Keratinocyte (primary cell): ENCODE data around the gene NCOA3. TPM values are rescaled to one million over a fixed set of nuclear protein-coding genes. Genes with fewer than 3 reads are reported as not detected.

Source experiments
- DNase-seq: peaks from one replicate; pipeline ENCODE4 v3.0.0-alpha.2; 2011; ENCODE audit warnings: low read depth, missing footprints, low spot score
- FAIRE-seq: peaks from 2 replicates; lab custom pipeline; 2011; peaks lifted over from hg19 to GRCh38; lab: Jason Lieb, UNC
- H2AFZ ChIP-seq: 2 replicates; pipeline ENCODE4 v1.6.0; 2012; ENCODE audit warnings: low read length, control low read depth, inconsistent platforms; ENCODE audit not compliant: control insufficient read depth
- H3K27ac ChIP-seq: 2 replicates; pipeline ENCODE4 v1.5.1; 2011; ENCODE audit warnings: low read length; ENCODE audit not compliant: control insufficient read depth, insufficient read depth
- H3K27me3 ChIP-seq: 3 replicates; pipeline ENCODE4 v1.6.0; 2011; ENCODE audit warnings: low read length; ENCODE audit not compliant: control insufficient read depth, insufficient read depth; ENCODE audit errors: extremely low read depth
- H3K36me3 ChIP-seq, 2 experiments: 2 replicates in 1 of 2; 3 replicates in 1 of 2; pipeline ENCODE4 v1.5.1; 2011; ENCODE audit warnings: low read length in 2 of 2, mild to moderate bottlenecking in 1 of 2; ENCODE audit not compliant: control insufficient read depth in 2 of 2, insufficient read depth in 2 of 2; ENCODE audit errors: extremely low read depth in 1 of 2
- H3K4me1 ChIP-seq: 3 replicates; pipeline ENCODE4 v1.5.1; 2011; ENCODE audit warnings: low read length; ENCODE audit not compliant: control insufficient read depth, insufficient read depth; ENCODE audit errors: extremely low read depth
- H3K4me2 ChIP-seq: 3 replicates; pipeline ENCODE4 v1.6.0; 2011; ENCODE audit warnings: low read depth, low read length; ENCODE audit not compliant: control insufficient read depth, insufficient read depth; ENCODE audit errors: extremely low read depth
- H3K4me3 ChIP-seq, 3 experiments: fragments of 200-600 bp in 1 of 3; sonication (generic) in 1 of 3; 2 replicates in 2 of 3; 3 replicates in 1 of 3; pipeline ENCODE4 v1.5.1; 2011 to 2016; ENCODE audit warnings: low read length in 3 of 3, mild to moderate bottlenecking in 3 of 3, control low read depth in 2 of 3, inconsistent platforms in 1 of 3, low read depth in 1 of 3, mixed read lengths in 1 of 3, mixed run types in 1 of 3, moderate library complexity in 1 of 3; ENCODE audit not compliant: control insufficient read depth in 2 of 3, insufficient read depth in 2 of 3; ENCODE audit errors: extremely low read depth in 1 of 3
- H3K79me2 ChIP-seq: 2 replicates; pipeline ENCODE4 v1.6.0; 2012; ENCODE audit warnings: low read length; ENCODE audit not compliant: control insufficient read depth, insufficient read depth
- H3K9ac ChIP-seq: 3 replicates; pipeline ENCODE4 v1.6.0; 2011; ENCODE audit warnings: low read length; ENCODE audit not compliant: control insufficient read depth, insufficient read depth; ENCODE audit errors: extremely low read depth
- H3K9me1 ChIP-seq: 3 replicates; pipeline ENCODE4 v1.6.0; 2011; ENCODE audit warnings: low read length; ENCODE audit not compliant: control insufficient read depth, insufficient read depth; ENCODE audit errors: extremely low read depth
- H3K9me3 ChIP-seq: 2 replicates; pipeline ENCODE4 v1.5.1; 2012; ENCODE audit warnings: low read depth, low read length; ENCODE audit not compliant: control insufficient read depth
- H4K20me1 ChIP-seq: 3 replicates; pipeline ENCODE4 v1.6.0; 2011; ENCODE audit warnings: low read length; ENCODE audit not compliant: control insufficient read depth, insufficient read depth; ENCODE audit errors: extremely low read depth
- EZH2 ChIP-seq: IDR thresholded peaks from one replicate; pipeline ENCODE4 v1.6.1; 2012; ENCODE audit warnings: inconsistent platforms, mild to moderate bottlenecking, low read length, moderate library complexity
- dilution Hi-C: fragments of 300-500 bp; cut with MboI; formaldehyde crosslinking; loops from one replicate; pipeline ENCODE4 v1.7.0; 2020; ENCODE audit warnings: low sequenced_read_pairs; ENCODE audit not compliant: extremely low pct_ligation_motif_present
- polyA plus RNA-seq, 5 experiments: library from polyadenylated mRNA; depleted of rRNA in 3 of 5; stranded (reverse) in 3 of 5; stranded (forward) in 1 of 5; unstranded in 1 of 5; fragments of >200 nt; gene quantifications; 1 replicate in 1 of 5; 2 replicates in 3 of 5; 3 replicates in 1 of 5; pipeline versions ENCODE4 v1.2.1 to v1.2.3, GENCODE V29; 2011 to 2012; ENCODE audit warnings: missing spikeins in 2 of 5, low read depth in 1 of 5, low replicate concordance in 1 of 5
- TF ChIP-seq, protein P1 (sequence below), 3 experiments: IDR thresholded peaks in 1 of 3; conservative IDR thresholded peaks in 1 of 3; optimal IDR thresholded peaks in 1 of 3; 2 replicates in 2 of 3; 3 replicates in 1 of 3; pipeline versions ENCODE3 to v1.5.1; 2011; ENCODE audit warnings: low read length in 3 of 3, mild to moderate bottlenecking in 3 of 3, moderate library complexity in 2 of 3, control low read depth in 1 of 3, inconsistent platforms in 1 of 3; ENCODE audit not compliant: insufficient read depth in 2 of 3; ENCODE audit errors: extremely low read depth in 1 of 3

NCOA3 gene
- polyA plus RNA-seq, 1 donor (not counting 4 experiments of a cell fraction or from before 2014, with no cell fraction given): 25.8 TPM

DNA sequence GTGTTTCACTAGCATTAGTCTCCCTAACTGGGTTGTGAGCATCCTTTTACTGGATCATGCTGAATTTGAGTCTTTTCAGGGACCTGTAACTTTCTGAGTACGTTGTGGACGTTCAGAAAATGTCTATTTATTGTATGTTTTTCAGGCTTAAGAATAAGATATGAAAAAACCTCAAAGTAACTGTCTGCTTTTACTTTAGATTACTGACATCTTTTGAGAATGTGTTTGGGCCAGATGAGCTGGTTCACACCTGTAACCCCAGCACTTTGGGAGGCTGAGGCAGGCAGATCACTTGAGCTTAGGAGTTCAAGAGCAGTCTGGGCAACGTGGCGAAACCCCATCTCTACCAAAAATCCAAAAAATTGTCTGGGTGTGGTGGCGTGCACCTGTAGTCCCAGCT, 32.7 kb downstream of the NCOA3 start:
- DNase-seq (no peak), FAIRE-seq (no peak)
- no peaks in the 10 kb centered on the region for H3K27me3 ChIP-seq
- H3K27ac ChIP-seq: no peak overlapping the region
- dilution Hi-C loops: no loop called here
- H3K36me3 ChIP-seq: peaks cover 2 to 5% of the 10 kb centered on the region in 2 experiments
- no peaks in the 10 kb centered on the region for H3K4me1 ChIP-seq
- H4K20me1 ChIP-seq: no peaks in the 10 kb centered on the region
- peaks cover 60% of the 10 kb centered on the region for H3K79me2 ChIP-seq
- H3K9me3 ChIP-seq: no peaks in the 10 kb centered on the region
- TF ChIP-seq, protein P1, sequence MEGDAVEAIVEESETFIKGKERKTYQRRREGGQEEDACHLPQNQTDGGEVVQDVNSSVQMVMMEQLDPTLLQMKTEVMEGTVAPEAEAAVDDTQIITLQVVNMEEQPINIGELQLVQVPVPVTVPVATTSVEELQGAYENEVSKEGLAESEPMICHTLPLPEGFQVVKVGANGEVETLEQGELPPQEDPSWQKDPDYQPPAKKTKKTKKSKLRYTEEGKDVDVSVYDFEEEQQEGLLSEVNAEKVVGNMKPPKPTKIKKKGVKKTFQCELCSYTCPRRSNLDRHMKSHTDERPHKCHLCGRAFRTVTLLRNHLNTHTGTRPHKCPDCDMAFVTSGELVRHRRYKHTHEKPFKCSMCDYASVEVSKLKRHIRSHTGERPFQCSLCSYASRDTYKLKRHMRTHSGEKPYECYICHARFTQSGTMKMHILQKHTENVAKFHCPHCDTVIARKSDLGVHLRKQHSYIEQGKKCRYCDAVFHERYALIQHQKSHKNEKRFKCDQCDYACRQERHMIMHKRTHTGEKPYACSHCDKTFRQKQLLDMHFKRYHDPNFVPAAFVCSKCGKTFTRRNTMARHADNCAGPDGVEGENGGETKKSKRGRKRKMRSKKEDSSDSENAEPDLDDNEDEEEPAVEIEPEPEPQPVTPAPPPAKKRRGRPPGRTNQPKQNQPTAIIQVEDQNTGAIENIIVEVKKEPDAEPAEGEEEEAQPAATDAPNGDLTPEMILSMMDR (optimal IDR thresholded peaks at IDR 0.05 in 1 of 3, IDR thresholded peaks at IDR 0.05 in 1 of 3, conservative IDR thresholded peaks at IDR 0.05 in 1 of 3; ENCODE audit: extremely low read depth in 1 of 3, insufficient read depth in 2 of 3, low read length in 3 of 3): no peak
- no peak for TF ChIP-seq EZH2
- no peak overlapping the region for H3K9ac ChIP-seq
- no peak overlapping the region for H2AFZ ChIP-seq
- no peak overlapping the region for H3K4me2 ChIP-seq
- H3K4me3 ChIP-seq: no peak overlapping the region
- H3K9me1 ChIP-seq: no peaks in the 10 kb centered on the region

DNA sequence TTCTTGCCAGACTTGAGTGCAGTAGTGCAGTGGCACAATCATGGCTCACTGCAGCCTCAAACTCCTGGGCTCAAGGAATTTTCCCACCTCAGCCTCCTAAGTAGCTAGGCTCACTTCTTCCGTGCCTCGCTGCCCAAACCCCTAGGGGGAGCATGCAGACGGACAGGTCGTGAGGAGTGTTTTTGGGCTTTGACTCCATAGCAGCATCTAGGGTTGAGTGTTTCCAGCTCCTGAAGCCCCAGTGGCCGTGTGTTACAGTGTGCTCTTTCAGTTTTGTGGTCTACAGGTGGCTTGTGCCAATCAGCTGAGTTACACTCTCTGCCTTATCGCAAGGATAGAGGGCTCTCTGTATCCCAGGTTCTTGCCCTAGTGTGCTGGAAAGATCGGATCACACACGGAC, 33.4 kb downstream of the NCOA3 start:
- Histone ChIP-seq H3K79me2 (peaks cover 61% of the 10 kb centered on the region), H2AFZ (no peak overlapping the region), H3K4me3 (no peak overlapping the region), H3K36me3 (peaks cover 2 to 5% of the 10 kb centered on the region in 2 experiments), H4K20me1 (no peaks in the 10 kb centered on the region), H3K9ac (no peak overlapping the region), H3K4me2 (no peak overlapping the region), H3K9me3 (no peaks in the 10 kb centered on the region), H3K27me3 (no peaks in the 10 kb centered on the region), H3K4me1 (no peaks in the 10 kb centered on the region), H3K9me1 (no peaks in the 10 kb centered on the region), H3K27ac (no peak overlapping the region)
- DNase-seq: no peak
- TF ChIP-seq, protein P1 (optimal IDR thresholded peaks at IDR 0.05 in 1 of 3, IDR thresholded peaks at IDR 0.05 in 1 of 3, conservative IDR thresholded peaks at IDR 0.05 in 1 of 3; ENCODE audit: extremely low read depth in 1 of 3, insufficient read depth in 2 of 3, low read length in 3 of 3): no peak
- TF ChIP-seq EZH2: no peak
- dilution Hi-C loops: no loop called here
- FAIRE-seq: no peak
